Gastroesophageal sphincter (tissue), 3 donors: Measurements from ENCODE around the gene CCDC107.

Source experiments
- CTCF ChIP-seq, 4 experiments: fragments of 200-600 bp in 2 of 4; fragments of 450-650 bp in 2 of 4; sonication (generic) in 1 of 4; IDR thresholded peaks; one replicate each; pipeline ENCODE4 v1.5.1; 2017 to 2019; ENCODE audit warnings: antibody characterized with exemption in 4 of 4, mild to moderate bottlenecking in 2 of 4, moderate library complexity in 2 of 4
- EP300 ChIP-seq: sonication (generic); formaldehyde crosslinking; IDR thresholded peaks from one replicate; pipeline ENCODE4 v1.6.1; 2017; ENCODE audit warnings: antibody characterized with exemption, mild to moderate bottlenecking
- POLR2AphosphoS5 ChIP-seq: sonication (generic); formaldehyde crosslinking; IDR thresholded peaks from one replicate; pipeline ENCODE4 v1.6.1; 2017; ENCODE audit warnings: antibody characterized with exemption

DNA sequence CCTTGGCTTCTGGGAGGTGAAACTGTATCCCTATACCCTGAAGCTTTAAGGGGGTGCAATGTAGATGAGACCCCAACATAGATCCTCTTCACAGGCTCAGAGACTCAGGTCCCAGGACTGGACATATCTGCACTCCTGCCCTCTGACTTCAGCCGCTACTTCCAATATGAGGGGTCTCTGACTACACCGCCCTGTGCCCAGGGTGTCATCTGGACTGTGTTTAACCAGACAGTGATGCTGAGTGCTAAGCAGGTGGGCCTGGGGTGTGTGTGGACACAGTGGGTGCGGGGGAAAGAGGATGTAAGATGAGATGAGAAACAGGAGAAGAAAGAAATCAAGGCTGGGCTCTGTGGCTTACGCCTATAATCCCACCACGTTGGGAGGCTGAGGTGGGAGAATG is 21.0 kb downstream of the CCDC107 start:
- TF ChIP-seq EP300, result no peak
- TF ChIP-seq POLR2AphosphoS5, result no peak
- TF ChIP-seq CTCF (IDR thresholded peaks at IDR 0.05), result no peak
